Limb (tissue), 2 donors: ENCODE measurements around the gene SPSB2.
"Not testable (repeated sequence)": the region's sequence is repeated elsewhere in the genome, so short reads cannot be mapped to it uniquely, and the experiment has no call there.

Experiments used
- DNase-seq, 2 donors: peaks; one replicate each; pipeline ENCODE4 v3.0.0-alpha.2; 2016; ENCODE audit errors: extremely low spot score in 2 of 2

SPSB2 gene

GRCh38 chr12:6873094-6874014 lies at the start of gene SPSB2:
Gene SPSB2 (minus strand): TSS chr12:6873303. CDS start chr12:6872901, 402 bp downstream.
- peak; percentile 95 to 98 for DNase-seq

GRCh38 chr12:6921996-6922946 lies 49.2 kb upstream of the SPSB2 start:
- no peak for DNase-seq

GRCh38 chr12:6921539-6921938 lies 48.4 kb upstream of the SPSB2 start:
- DNase-seq, result no peak

- no peak for DNase-seq
These were observed 46.5 kb upstream of the SPSB2 start for GRCh38 chr12:6919588-6919987.

- DNase-seq, result no peak
These were observed 44.6 kb upstream of the SPSB2 start for GRCh38 chr12:6917491-6918231.

GRCh38 chr12:6916426-6917200 lies 43.5 kb upstream of the SPSB2 start:
- DNase-seq, result no peak

- DNase-seq, result no peak
These were observed 42.7 kb upstream of the SPSB2 start for GRCh38 chr12:6915789-6916285.

- no peak for DNase-seq
These were observed 42.1 kb upstream of the SPSB2 start for GRCh38 chr12:6914947-6915788.

GRCh38 chr12:6914246-6914946 lies 41.3 kb upstream of the SPSB2 start, which contains the start of gene ENO2:
Gene ENO2 (plus strand): TSS chr12:6914580. CDS start chr12:6915833, 1,253 bp downstream.
- DNase-seq, result peak; percentile 21 to 80

GRCh38 chr12:6912164-6912935 lies 39.2 kb upstream of the SPSB2 start:
- DNase-seq, result no peak

- no peak for DNase-seq
These were observed 36.5 kb upstream of the SPSB2 start for GRCh38 chr12:6909421-6910145.

- DNase-seq, result not testable (repeated sequence)
These were observed 35.0 kb upstream of the SPSB2 start for GRCh38 chr12:6908141-6908540.

GRCh38 chr12:6905414-6906040 lies 32.4 kb upstream of the SPSB2 start:
- DNase-seq, result no peak

- DNase-seq, result peak; percentile 97 to 98
These were observed 31.5 kb upstream of the SPSB2 start, which contains the start of gene LRRC23 for GRCh38 chr12:6904280-6905276. Gene LRRC23 (plus strand): TSS chr12:6904822. CDS start chr12:6905634, 812 bp downstream.

- no peak for DNase-seq
These were observed 30.6 kb upstream of the SPSB2 start for GRCh38 chr12:6903722-6904121.
